Measurements from ENCODE around the gene BAHCC1. TPM values are rescaled to one million over a fixed set of nuclear protein-coding genes. Genes with fewer than 3 reads are reported as not detected.
"Not testable (repeated sequence)": the region's sequence is repeated elsewhere in the genome, so short reads cannot be mapped to it uniquely, and the experiment has no call there.

BAHCC1 gene
- total RNA-seq, 1 experiment from 2014 or later = 0.31 TPM

- no peak for DNase-seq (ENCODE audit: low spot score)
Measured at GRCh38 chr17:81413497-81414135, 18.4 kb downstream of the BAHCC1 start.

DNA sequence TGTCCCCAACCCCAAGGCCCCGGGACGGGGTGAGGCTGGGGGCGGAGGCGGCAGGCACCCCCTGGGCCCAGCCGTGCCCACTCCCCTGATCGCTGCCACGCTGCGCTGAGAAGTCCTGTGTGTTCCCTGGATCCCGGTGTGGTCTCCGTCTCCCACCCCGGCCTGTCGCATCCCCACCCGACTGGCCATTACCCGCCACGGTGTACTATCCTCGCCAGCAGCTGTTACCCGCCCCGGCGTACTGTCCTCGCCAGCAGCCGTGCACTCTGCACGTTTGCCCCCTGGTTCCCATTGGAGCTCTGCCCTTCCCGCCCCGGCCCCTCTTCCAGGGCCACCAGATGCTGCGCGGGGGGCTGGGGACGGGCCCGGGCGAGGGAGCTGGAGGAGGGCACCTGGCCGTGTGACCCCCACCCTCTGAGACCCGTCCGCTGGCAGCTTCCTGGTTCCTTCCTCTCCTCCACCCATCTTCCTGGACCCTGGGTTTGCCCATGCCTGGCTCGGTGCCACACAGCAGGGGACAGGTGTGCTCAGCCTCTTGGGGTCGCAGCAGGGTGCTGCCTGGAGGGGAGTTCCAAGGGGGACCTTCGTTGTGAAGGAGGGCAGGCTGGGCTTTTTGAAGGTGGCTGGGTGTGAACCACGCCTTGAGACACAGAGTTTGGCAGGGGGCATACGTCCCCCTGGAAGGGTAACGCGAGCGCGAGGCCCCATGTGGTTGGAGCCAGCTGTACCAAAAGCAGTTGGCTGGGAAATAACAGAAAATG is 19.7 kb downstream of the BAHCC1 start:
- DNase-seq (ENCODE audit: low spot score) = no peak

- no peak for DNase-seq (ENCODE audit: low spot score)
Measured at GRCh38 chr17:81415681-81416080, 20.4 kb downstream of the BAHCC1 start.

GRCh38 chr17:81416612-81417011 is 21.4 kb downstream of the BAHCC1 start:
- no peak for DNase-seq (ENCODE audit: low spot score)

DNA sequence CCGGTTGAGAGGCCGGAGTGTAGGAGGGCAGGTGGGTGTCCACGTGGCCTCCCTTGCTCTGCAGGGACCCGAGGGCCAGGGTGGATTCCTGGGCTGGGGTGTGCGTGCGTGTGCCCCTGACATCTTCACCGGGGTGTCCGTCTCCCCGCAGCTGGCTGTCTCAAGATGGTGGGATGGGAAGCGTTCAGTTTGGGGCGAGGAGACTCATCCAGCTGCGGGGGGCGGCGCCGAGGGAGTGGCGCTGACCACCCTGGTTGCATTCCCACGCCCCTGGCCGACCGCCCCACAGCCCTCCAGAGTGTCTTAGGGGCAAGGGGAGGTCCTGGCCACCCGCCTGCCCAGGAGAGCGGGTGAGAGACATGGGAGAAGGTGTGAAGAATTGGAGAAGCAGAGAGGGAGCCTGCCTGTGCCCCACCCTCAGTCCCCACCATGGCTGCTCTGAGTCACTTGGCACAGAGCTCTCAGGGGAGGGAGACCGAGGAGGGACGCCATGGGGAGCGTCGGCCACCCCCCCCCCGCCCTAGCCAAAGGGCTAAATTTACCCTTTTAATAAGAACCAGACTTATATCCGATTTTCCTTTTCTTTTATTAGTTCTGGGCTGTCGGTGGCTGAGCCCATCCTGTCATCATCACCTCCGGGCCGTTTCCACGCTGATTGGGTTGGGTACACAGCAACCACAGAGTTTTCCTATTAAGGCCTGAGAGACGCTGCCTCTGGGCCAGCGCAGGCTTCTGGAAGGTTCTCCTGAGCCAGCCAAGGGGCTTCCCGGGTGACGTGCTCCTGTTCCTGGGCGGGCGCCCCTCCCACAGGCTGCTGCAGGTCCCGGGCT is 22.0 kb downstream of the BAHCC1 start:
- no peak for DNase-seq (ENCODE audit: low spot score)

- no peak for DNase-seq (ENCODE audit: low spot score)
Measured at GRCh38 chr17:81417879-81418709, 22.8 kb downstream of the BAHCC1 start.

GRCh38 chr17:81418710-81419318 is 23.6 kb downstream of the BAHCC1 start:
- no peak for DNase-seq (ENCODE audit: low spot score)

DNA sequence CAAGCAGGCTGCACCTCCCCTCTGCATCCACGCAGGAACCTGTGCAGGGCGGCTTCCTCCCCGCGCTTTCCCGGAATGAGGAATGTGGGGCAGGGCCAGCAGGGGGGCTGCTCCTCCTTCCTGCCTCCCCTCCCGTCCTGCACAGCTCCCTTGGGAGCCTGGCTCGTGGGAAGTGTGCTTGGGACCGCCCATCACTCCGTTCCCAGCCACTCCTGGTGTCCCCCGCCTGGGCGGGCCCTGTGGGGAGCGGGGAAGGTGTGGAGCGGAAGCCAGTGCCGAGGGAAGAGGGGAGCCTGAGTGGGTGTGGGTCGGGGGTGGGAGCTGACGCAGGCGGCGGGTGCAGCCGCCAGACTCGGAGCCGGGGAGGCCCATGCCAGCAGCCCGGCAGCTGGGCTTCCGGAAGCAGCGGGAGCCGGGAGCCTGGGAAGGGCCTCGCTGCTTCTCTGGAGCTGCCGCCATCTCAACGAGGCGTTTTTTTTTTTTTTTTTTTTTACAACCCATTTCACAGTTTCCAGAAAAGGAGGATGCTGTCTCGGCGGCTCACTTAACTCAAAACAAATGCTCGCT is 24.1 kb downstream of the BAHCC1 start:
- DNase-seq (ENCODE audit: low spot score) = peak; percentile 93

GRCh38 chr17:81419886-81420768 is 24.9 kb downstream of the BAHCC1 start:
- no peak for DNase-seq (ENCODE audit: low spot score)

- no peak for DNase-seq (ENCODE audit: low spot score)
Measured at GRCh38 chr17:81420769-81421462, 25.7 kb downstream of the BAHCC1 start.

DNA sequence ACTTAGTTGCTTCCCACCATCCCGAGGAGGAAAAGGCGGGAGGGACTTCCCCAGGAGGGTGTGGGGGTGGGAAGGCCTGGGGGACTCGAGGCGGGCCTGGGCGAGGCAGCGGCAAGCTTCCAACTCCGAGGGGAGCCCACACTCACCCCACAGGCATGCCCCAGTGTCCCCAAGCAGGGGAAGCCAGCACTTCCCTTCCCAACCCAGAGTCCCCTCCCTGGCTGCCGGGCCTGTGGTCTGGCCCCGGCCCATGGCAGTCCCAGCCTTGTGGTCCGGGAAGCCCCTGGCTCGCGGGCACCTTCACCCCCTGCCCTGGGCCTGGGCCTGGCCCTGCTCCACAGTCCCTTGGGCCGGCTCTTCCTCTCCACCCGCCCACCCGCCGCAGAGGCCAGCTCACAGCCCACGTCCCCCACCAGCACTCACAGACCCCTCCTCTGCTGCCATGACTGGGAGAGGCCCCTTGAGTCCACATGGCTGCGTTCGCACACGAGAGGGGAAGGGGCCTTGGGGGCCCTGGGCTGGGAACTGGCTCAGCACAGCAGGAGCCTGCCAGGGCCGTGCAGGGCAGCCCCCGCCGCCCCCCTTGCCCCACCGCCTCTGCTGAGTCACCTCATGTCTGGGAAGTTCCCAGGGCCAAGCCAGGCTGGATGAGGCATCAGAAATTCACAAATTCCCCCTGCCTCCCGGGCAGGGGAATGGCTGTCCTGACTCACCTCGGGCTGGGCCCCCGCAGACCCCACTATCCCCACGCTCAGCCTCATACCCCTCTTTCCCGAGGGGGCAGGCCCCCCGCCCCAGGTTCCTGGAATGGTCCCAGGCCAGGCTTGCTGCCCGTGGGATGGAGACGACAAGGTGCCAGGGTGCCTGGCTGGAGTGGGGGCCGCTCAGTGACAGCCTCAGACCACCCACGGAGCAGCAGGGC is 27.8 kb downstream of the BAHCC1 start:
- DNase-seq (ENCODE audit: low spot score) = peak; percentile 90

DNA sequence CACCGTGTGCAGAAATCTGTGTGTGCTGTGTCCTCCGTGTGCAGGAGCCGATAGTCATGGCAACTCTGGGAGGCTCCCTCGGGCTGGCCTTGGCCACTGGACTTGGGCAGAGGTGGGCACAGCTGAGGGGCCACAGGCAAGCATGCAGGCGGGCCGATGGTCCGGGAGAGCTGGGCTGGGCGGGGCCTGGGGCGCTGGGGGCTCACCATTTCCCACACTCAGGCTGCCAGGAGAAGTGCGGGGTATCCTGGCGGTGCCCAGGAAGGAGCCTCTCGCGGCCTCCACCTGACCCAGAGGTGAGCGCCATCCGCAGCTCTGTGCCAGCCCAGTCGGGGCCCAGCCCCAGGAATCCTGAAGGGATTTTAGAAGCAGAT is 28.4 kb downstream of the BAHCC1 start:
- DNase-seq (ENCODE audit: low spot score) = peak; percentile 36

DNA sequence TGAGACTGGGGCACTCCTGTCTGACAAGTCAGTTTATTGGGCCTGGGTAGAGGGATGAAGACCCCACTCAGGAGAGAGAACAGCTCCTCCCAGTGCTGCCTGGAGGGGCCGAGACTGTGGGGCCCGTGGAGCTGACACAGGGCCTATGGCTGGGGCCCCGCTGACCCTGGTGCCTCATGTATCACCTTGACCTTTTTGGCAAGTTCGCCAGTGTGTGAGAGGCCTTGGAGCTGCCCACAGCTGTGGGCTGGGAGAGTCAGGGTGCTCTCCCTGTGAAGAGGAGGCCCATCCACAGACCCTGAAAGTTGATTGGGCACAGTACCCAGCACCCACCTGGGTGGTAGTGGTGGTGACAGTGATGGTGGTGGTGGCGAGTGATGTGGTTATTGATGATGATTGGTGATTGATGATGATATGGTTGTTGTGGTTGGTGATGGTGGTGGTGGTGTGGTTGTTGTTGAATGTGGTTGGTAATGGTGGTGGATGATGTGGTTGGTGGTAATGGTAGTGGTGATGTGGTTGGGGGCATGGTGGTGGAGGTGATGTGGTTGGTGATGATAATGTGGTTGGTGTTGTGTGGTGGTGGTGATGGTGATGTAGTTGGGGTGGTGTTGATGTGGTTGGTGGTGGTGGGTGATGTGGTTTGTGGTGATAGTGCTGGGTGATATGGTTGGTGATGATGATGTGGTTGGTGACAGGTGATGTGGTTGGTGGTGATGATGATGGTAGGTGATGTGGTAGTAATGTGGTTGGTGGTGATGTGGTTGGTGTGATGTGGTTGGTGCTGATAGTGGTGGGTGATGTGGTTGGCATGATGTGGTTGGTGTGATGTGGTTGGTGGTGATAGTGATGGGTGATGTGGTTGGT is 29.1 kb downstream of the BAHCC1 start:
- DNase-seq (ENCODE audit: low spot score) = no peak

DNA sequence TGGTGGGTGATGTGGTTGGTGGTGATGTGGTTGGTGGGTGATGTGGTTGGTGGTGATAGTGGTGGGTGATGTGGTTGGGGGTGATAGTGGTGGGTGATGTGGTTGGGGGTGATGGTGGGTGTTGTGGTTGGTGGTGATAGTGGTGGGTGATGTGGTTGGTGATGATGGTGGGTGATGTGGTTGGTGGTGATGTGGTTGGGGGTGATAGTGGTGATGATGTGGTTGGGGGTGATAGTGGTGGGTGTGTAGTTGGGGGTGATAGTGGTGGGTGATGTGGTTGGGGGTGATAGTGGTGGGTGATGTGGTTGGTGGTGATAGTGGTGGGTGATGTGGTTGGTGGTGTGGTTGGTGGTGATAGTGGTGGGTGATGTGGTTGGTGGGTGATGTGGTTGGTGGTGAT is 29.8 kb downstream of the BAHCC1 start:
- DNase-seq (ENCODE audit: low spot score) = not testable (repeated sequence)

DNA sequence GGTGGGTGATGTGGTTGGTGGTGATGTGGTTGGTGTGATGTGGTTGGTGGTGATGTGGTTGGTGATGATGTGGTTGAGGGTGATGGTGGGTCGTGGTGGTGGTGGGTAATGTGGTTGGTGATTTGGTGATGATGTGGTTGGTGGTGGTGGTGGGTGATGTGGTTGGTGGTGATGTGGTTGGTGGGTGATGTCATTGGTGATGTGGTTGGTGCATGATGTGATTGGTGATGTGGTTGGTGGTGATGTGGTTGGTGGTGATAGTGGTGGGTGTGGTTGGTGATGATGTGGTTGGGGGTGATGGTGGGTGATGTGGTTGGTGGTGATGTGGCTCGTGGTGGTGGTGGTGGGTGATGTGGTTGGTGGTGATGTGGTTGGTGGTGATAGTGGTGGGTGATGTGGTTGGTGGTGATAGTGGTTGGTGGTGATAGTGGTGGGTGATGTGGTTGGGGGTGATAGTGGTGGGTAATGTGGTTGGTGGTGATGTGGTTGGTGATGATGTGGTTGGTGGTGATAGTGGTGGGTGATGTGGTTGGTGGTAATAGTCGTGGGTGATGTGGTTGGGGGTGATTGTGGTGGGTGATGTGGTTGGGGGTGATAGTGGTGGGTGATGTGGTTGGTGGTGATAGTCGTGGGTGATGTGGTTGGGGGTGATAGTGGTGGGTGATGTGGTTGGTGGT is 30.6 kb downstream of the BAHCC1 start:
- not testable (repeated sequence) for DNase-seq (ENCODE audit: low spot score)

- no peak for DNase-seq (ENCODE audit: low spot score)
Measured at GRCh38 chr17:81426393-81427172, 31.3 kb downstream of the BAHCC1 start.
